Measurements from ENCODE around the gene CHRNA4. TPM values are rescaled to one million over a fixed set of nuclear protein-coding genes. Genes with fewer than 3 reads are reported as not detected.

The CHRNA4 gene
- total RNA-seq, 1 donor from 2014 or later: not detected

DNA sequence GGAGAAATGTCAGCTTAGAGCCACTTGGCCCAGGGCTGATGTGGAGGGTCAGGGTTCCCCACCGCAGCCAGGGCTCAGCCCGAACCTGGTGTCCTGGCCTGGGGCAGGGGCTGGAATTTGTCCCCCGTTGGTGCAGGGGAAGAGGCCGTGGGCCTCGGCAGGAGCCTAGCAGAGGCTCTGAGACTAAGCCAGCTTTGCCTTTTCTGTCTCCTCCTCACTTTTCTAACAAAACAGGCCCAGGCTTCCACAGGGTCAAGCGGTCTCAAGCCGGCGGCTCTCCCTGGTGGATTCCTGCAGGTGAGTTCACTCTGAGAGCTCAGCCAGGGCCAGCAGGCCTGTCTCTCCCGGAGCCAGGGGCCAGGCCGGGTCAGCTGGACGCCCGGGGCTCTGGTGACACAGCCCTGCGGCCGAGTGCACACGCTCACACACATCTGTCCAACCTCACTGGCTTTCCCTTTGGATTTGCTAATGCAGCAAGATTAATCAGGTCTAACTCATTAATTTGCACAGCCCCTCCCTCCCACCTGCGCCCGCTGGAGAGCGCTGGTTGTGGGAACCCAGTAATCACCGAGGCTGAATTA lies 2.9 kb upstream of the CHRNA4 start:
- no peak for DNase-seq (ENCODE audit: low spot score)

DNA sequence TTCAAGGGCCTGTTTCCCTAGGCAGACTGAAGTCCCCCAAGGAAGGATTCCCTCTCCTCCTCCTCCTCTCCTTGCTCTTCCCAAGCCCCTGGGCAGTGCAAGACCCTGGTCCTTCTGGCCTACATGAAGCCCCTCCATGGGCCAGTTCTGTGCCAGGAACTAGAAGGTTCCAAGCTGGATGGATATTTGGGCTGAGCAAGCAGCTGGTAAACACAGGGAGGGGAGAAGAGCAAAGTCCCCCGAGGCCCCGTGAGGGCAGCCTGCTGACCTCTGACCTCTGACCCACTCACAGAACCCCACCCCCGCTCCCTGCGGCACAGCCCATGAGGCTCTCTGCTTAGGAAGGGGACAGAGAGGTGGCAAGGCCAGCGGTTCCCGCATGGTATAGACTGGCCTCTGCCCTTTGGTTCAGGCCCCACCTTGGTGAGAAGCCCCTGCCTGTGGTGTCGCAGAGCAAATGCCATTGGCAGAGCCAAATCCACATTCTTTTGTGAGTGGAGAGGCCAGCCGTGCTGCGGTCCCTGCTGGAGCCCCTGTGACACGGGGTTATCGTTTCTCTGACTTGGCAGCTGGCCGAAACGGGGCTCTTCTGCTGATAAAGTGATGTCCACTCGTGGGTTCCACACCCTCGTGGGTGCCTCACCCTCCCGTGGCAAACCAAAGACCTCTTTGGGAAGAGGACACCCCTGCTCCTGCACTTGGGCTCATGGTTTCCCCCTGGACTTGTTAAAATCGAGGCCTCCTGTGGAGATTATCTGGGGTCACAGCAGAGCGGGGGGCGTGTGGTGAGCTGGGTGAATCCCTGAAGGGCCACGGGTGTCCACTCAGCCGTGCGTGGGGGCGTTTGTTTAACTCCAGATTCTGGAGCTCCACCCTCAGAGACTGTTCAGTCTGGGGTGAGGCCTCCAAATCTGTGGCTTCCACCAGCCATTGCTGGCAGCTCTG lies 2.1 kb upstream of the CHRNA4 start:
- no peak for DNase-seq (ENCODE audit: low spot score)

DNA sequence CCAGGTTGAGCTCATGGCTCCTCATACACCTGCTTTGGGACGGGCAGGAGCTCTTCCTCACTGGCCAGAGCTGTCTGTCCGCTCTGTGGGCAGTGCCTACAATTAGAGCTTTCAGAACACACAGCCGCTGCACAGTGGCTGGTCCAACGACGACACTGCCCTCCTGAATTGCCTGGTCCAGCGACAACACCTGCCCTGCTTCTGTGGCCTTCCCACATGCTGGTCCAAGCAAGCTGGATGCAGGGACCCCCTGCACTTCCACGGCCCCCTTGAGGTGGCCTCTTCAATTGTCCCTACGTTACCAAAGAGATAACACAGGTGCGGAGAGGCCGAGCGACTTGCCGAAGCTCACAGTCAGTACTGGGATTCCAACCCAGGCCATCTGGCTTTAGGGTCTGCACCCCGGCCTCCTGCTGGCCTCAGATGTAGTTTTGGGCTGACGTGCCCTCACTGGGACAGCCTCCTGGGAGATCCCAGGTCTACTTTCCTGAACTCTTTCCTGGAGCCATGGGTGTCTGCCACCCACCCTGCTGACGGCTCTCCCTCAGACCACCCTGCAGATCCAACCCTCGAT lies 1.4 kb upstream of the CHRNA4 start:
- DNase-seq (ENCODE audit: low spot score): no peak

DNA sequence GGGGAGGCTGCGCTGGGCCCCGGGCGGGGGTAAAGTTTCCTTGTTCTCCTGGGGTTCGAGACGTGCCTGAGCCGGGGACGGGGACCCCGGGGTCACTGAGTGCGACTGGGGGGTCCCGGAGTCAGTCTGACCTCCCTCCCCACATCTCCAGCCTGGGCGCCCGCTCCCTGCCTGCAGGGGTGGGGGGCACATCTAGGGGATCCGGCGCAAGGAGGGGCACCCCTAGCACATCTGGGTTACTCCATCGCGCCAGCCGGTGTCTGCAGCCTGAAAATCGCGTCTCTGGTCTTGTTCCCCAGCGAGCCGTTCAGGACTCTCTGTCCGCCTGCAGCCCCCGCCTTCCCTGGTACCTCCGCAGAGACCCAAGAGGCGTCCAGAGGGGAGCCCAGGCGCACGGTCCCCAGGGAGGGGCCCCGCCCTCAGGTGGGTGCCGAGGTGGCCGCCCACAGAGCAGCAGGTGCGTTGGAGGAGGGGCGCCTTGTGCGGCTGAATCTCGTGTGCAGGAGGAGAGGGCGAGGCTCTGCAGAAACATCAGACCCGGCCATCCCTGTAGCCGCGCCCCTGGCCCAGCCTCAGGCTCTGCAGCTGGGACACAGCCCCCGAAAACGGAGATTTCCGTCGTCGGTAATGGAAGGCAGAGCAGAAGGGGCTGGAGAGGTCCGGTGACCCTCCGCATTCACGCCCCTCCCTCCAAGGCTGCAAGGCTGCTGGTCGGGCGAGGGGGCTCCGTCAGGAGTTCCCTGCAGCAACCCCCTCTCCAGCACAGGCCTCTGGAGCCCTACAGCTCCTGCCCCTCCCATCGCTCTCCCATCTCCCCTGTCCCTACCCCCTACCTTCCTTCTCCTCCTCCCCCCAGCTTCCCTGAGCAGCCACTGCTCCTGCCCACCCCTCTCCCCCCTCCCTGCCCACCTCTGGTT lies 628 bp upstream of the CHRNA4 start:
- DNase-seq (ENCODE audit: low spot score): no peak

DNA sequence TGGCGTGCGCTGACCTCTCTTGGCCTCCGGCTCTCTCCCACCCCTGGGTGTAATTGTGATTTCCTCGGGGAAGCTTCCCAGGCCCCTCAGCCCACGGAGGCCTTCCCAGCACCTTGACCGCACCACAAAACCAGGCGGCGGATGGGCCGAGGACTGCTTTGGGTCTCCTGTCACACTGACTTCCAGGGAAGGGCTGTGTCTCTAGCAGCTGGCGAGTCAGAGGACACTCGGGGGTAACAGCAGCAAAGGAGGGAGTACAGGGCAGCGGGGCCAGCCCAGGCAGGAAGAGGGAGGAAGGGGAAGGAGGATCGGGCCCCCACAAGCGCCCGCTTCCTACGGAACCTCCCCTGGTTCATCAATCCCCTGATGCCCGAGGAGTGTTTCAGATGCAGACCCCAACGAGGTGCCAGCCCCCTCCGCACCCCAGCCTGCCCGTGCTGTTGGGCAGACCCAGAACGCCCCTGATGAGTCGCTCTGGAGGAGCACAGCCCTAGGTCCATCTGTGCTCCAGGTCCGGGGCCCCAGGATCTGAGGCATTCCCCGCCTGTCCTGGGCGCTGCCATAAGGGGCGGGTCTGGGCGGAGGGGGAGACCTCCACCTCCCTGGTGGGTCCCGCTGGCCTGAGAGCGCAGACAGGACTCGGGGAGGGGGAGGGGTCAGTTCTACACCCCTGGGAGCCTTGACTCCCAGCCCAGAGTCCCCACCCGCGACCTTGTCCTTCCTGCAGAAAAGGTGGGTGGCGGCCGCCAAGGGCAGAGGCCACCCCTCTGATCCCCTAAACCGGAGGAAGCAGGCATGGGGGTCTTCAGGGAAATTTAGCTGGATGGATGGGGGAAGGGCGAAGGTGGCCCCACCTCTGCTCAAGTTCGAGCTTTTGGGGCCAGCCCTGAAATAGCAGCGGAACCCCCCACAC lies 956 bp downstream of the CHRNA4 start:
- DNase-seq (ENCODE audit: low spot score): no peak

DNA sequence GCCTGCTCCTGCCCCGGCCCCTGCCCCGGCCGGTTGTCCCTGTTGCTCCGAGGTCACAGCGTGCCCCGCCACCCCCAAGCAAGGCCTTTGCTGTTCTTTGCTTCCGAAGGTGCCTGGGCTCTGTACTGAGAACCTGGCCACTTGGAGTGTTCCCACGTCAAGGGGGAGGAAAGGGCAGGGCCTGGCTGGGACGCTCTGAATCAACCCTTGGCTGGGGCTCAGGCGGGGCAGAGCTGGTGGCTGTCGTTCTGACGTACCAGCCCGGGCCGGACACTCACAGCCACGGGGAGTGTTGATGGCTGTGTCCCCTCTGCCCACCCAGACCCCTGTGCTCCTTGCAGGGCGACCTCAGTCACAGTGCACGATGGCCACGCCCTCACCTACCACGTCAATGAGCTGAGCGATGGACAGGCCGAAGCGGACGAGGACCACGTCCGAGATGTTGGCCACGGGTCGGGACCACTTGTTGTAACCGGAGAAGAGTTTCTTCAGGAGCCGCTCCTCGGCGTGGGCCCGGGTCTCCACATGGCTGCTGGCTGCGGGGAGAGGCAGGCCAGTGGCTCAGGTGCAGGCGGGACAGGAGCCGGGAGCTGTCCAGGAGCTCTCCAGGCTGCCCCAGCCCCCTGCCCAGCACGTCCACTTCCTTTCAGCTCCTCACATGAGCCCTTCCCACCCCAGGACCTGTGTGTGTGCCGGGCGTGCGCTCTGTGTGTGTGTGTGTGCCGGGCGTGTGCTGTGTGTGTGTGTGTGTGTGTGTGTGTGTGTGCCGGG lies 1.8 kb downstream of the CHRNA4 start:
- DNase-seq (ENCODE audit: low spot score): no peak

DNA sequence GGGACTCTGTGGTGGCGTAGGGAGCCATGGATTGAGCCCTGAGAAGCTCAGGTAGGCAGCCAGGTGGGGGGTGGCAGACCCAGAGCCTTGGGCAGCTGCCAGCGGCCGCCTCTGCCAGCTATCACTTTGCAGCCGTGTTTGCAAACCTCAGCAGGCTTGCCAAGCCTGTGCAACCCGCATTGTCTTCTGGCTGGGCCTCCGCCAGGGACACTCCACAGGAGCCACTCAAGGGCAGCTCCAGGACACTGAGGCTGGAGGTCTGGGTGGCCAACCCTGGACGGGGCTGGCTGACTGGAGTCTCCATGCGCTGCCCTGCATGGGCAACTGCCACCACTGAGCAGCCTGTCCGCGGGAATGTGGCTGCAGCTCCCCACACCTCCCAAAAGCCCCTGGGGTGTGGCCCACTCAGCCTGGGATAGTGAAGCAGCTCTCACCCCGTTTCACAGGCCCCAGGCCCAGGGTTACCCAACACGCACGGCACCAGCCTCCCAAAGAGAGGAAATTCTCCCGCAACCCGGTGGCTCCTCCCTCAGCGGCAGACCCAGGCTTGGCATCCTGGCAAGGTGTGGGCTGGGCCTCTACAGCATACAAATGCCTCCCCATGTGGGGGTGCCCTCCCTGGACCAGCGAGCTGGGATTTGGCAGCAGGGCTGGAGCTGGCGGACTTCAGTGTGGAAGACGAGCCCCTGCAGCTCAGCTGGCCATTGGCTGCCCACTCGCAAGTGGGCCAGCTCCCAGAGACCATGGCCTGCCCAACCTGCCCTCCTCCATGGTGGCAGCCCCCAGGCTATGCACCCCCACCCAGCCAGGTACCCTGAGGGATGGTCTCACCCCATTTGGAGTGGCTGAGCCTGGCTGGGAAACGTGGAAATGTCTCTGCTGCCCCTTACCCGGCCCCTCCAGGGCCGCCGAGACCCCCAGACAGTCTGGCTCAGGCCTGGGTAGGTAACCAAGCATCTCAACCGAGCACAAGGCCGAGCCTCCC lies 2.9 kb downstream of the CHRNA4 start:
- no peak for DNase-seq (ENCODE audit: low spot score)

DNA sequence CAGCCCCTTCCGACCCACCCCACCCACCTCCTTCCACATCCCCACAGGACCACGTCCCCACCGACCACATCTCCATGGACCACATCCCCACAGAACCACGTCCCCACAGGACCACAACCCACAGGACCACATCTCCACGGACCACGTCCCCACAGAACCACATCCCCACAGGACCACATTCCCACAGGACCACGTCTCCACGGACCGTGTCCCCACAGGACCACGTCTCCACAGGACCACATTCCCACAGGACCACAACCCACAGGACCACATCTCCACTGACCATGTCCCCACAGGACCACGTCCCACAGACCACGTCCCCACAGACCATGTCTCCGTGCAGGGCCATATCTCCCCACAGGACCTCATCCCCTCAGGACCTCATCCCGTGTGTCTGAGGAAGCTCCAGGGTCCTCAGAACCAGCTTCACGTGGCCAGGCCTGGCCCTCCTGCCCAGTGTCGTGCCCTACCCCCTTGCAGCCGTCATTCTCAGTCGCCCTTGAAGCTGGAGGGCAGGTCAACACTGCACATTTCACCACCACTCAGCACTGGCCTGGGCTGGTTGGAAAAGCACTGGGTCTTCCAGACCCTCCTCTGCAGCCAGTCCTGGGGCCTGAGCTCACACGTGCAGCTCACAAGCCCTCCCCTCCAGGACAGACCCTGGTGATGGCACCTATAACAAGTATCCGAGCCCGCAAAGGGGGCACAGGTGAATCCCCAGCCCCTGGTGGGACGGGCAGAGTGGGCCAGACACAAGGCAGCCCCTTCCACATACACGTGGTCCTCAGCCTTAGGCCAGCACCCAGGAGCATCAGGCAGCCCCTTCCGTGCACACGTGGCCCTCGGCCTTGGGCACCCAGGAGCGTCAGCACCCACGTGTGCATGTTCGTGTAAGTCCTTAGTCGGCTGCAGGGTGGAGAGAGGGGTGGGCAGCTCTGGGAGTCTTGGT lies 3.9 kb downstream of the CHRNA4 start:
- DNase-seq (ENCODE audit: low spot score): no peak

DNA sequence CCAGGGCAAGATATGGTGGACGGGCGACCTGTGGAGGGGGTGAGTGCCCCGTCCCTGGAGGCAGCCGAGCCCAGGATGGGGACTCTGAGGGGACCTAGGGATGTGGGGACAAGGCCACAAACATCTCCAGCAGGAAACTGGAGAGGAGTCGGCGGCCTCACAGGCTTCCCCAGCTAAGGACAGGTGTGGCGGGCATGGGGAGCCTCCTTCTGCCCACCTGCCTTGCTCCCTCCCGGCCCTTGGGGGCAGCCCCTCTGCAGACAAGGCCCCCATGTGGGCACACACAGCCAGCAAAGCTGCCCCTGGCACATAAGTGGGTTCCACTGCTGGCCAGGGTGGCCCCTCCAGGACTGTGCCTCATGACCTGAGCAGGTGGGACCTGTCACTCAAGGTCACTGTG lies 4.6 kb downstream of the CHRNA4 start:
- no peak for DNase-seq (ENCODE audit: low spot score)

DNA sequence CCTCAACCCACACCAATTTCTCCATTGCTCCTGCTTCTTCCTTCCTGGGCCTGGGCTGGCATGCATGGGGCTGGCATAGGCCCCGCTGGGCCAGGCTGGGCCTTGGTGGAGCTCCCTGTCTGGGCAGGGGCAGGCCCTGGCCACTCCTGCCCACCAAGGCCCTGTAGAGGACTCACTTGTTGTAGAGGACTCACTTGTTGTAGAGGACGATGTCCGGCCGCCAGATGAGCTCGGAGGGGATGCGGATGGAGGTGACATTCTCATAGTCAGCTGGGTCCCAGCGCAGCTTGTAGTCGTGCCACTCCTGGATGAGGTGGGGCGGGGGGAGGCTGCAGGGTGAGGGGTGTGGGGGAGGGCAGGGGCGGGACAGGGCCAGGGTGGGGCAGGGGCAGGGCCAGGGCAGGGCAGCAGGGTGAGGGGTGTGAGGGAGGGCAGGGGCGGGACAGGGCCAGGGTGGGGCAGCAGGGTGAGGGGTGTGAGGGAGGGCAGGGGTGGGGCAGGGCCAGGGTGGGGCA lies 5.3 kb downstream of the CHRNA4 start:
- no peak for DNase-seq (ENCODE audit: low spot score)

DNA sequence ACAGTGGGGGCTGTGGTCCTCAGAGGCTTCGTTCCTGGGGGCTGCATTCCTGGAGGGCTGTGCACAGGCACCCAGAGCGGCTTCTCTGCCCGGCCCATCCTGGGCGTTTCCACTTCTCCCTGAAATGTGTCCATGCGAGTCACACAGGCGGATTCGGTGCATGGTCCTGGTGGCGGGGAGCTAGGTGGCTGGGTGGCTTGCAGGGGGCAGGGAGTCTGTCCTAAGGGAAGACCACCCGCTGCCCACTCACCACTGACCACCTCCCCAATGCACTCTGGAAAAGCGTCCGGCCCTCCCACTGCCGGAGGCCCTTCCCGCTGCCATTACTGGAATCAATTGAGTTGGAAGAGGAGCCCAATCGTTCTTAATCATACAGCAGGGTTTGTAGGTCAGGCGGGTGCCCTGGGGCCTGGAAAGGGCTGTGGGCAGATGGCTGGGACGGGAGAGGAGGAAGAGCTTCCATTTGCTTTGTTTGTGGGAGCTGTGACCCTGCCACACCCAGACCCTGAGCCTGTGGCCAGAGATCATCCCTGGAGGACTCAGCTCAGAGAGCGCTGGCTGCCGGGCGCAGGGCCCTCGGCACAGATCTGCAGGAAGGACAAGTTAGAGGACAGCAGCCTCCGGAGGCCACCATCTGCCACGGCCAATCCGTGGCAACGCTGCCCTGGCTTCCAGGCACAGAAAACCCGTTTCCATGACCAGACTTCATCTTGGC lies 6.4 kb downstream of the CHRNA4 start:
- no peak for DNase-seq (ENCODE audit: low spot score)

DNA sequence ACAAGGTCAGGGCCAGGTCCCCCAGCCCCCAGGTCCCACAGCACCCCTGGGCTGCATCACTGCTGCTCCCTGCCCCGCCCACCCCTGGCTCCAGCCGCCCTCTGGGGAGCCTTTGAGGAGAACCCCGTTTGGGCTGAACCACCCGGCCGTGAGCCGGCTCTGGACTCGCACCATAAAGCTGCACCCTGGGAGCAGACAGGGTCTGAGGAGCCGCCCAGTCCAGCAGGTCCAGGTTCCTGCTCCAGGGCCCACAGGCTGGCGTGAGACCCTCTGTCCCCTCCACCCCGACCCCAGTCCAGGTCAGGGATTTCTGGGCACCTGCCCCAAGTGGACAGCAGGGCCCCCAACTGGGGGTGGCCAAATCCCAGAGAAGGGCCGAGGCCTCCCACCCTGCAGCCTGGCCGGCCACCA lies 8.3 kb downstream of the CHRNA4 start:
- no peak for DNase-seq (ENCODE audit: low spot score)

DNA sequence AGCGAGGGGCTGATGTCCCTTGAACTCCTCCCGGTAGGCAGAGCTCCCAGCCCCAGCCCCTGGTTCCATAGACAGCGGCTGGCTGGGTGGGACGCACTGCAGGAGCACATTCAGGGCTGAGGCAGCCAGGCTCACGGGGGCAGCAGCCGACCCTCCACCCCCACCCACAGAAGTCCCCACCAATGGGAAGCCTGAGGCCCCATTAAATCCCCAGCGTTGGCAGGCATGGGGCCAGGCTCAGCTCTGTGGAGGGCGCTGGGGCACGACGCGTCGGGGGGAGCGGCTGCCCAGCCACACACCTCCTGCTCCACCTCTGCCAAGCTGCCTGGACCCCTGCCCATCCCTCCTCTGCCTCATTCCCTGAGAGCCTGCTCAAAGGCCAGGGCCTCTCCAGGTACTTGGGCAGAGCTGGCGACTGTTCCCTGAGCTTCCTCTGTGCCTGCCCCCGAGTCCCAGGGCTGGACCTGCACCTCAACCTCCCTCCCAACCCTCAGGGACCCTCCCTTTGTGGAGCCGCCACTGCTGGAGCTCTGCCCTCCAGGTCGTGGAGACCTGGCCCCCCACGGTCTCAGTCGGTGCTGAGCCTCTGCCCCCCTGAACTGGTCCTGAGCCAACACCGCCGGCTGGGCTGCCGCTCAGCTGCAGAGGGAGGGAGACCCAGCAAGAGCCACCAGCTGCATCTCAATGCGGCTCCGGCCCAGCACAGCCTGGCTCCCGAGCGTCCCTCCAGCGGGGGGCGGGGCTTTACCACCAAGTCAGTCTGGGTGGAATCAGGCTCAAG lies 9.1 kb downstream of the CHRNA4 start:
- no peak for DNase-seq (ENCODE audit: low spot score)

DNA sequence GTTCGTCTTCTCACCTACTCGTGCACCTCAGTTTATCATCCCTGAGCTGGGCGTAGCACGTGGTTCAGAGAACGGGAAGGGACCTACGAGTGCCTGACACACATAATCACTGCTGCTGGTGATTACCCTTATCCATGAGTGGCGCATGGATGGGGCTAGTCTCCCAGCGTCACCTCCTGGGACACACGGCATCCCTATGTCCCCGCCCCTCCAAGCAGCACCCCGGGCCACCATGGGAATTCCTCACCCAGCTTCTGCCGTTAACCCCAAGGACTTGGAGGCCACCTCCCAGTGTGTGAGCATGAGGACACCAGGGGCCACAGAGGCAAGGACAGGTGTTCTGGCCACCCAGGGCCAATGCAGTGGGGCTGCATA lies 9.8 kb downstream of the CHRNA4 start:
- no peak for DNase-seq (ENCODE audit: low spot score)

DNA sequence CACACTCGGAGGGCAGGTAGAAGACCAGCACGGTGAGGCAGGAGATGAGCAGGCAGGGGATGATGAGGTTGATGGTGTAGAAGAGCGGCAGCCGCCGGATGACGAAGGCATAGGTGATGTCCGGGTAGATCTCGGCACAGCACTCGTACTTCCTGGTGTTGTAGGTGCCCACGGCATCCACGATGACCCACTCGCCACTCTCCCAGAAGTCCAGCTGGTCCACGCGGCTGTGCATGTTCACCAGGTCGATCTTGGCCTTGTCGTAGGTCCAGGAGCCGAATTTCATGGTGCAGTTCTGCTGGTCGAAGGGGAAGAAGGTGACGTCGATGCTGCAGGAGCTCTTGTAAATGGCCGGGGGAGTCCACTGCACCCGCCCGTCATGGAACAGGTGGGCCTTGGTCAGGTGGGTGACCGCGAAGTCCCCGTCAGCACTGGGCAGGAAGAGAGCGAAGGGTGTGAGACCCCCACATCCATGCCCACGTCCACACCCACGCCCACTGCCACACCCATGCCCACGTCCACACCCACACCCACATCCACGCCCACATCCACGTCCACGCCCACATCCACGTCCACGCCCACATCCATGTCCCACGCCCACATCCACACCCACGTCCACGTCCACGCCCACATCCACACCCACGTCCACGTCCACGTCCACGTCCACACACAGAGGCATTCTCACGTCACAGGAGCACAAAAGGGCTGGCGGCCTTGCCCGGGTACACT lies 10.4 kb downstream of the CHRNA4 start:
- no peak for DNase-seq (ENCODE audit: low spot score)
